Putamen (tissue), 1 donor: ENCODE data around the gene SMC1B.
"Not testable (repeated sequence)": the region's sequence is repeated elsewhere in the genome, so short reads cannot be mapped to it uniquely, and the experiment has no call there.

ENCODE experiments used
- DNase-seq: peaks from one replicate; pipeline ENCODE4 v3.0.0-alpha.2; 2016; ENCODE audit warnings: low spot score

Gene SMC1B

GRCh38 chr22:45296628-45297297, 116.6 kb downstream of the SMC1B start:
- no peak for DNase-seq

- no peak for DNase-seq
Observed at GRCh38 chr22:45295492-45295891, 117.9 kb downstream of the SMC1B start.

GRCh38 chr22:45295004-45295403, 118.4 kb downstream of the SMC1B start:
- DNase-seq = not testable (repeated sequence)
